HG03280 (cell line): Measurements from ENCODE around the gene TEN1.
"Not testable (repeated sequence)": the region's sequence is repeated elsewhere in the genome, so short reads cannot be mapped to it uniquely, and the experiment has no call there.

Experiments
- ATAC-seq: cut with Tn5 transposase; IDR thresholded peaks from one replicate; pipeline ENCODE4 v1.9.1; 2021; ENCODE audit warnings: mild to moderate bottlenecking, moderate library complexity; ENCODE audit not compliant: unreplicated experiment

TEN1 gene, protein sequence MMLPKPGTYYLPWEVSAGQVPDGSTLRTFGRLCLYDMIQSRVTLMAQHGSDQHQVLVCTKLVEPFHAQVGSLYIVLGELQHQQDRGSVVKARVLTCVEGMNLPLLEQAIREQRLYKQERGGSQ

DNA sequence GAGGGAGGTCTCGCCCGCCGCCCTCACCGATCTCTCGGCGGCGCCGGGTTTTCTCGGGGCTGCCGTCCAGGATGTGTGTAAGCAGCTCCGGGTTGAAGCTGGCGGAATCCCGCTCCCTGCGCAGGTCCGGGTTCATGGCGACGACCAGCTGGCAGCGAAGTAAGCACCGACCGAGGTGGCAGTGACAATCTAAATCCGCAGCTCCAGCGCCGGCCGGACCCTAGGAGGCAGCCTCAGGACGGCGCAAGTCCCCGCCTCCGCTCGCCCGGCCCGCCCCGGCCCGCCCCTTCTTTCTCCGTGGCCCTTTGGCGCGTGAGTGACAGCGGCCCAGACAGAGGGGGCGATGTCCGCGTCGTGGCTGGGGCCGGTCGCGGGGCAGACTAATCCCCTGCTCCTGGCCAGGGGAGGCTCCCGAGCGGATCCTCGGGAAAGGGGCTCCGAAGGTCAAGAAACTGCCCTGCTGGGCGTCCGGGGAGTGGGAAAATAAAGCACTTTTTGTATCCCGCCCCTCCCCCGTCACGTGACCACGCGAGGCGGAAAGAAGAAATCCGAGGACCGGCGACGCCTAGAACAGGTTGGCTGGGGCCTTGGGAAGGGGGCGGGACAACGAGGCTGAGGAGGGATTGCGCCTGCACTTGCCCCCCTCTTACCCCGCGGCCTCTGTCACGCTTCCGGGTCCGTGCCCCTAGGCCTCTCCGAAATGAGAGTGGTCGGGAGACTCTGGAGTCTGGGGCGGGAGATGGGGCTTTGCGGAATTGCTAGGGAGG lies at the start of gene TEN1, which contains the start of gene ACOX1:
TSS of gene TEN1 (plus strand) at position 303 of the 767 bp plus-strand sequence. CDS start 6,953 bp downstream, outside the sequence.
TSS of gene ACOX1 (minus strand) at position 229 of the 767 bp plus-strand sequence. CDS start at position 136, 93 bp downstream.
- peak; percentile 93 for ATAC-seq

DNA sequence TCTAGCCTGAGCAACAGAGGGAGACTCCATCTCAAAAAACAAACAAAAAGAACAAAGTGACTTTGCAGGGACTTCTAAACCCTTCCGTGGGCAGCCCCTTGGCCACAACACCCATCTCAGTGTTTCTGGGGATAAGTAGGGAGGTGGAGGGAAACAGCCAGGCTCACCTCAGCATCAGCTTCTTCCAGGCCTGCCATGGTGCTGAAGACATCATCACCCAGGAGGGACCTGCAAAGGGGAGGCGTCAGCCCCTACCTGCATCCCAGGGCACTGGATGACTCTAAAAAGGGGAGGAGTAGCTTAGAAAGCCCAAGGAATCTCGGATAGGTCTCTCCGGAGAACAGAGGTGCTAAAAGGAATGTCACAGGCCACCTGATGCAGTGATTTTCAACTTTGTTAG lies 48.0 kb upstream of the TEN1 start:
- no peak for ATAC-seq

DNA sequence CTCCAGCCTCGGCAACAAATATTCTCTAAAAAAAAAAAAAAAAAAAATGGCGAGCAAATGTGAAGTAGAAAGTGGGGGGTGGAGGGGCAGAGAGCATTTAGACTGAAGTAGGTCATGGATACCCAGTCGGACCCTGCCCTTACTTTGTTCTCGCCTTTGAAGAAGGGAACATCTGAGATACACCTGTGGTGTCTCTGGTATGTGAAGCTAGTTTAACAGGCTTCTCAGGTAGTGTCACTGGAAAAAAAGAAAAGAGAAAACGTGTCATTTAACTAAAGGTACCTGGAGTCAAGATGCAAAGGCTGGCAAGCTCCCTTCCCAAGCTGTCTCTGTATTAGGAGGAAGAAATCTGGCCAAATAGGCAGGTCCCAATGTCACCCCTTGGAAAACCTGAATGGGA lies 46.2 kb upstream of the TEN1 start:
- ATAC-seq, result no peak

DNA sequence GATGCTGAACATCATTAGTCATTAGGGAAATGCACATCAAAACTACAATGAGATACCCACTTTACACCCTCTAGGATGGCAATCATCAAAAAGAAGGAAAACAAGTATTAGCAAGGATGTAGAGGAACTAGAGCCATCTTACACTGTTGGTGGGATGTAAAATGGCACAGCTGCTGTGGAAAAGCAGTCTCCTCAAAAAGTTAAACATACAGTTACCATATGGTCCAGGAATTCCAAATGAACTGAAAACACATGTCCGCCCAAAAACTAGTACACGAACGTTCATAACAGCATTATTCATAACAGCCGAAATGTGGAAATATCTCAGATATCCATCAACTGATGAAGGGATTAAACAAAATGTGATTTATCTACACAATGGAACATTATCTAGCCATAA lies 45.2 kb upstream of the TEN1 start:
- no peak for ATAC-seq

- no peak for ATAC-seq
These were observed 41.4 kb upstream of the TEN1 start for GRCh38 chr17:75937652-75938051.

GRCh38 chr17:75940727-75941441 lies 38.2 kb upstream of the TEN1 start, which contains the start of gene FBF1:
Gene FBF1 (minus strand): TSS chr17:75941042. CDS start chr17:75938149, 2,893 bp downstream.
- ATAC-seq, result peak; percentile 96

DNA sequence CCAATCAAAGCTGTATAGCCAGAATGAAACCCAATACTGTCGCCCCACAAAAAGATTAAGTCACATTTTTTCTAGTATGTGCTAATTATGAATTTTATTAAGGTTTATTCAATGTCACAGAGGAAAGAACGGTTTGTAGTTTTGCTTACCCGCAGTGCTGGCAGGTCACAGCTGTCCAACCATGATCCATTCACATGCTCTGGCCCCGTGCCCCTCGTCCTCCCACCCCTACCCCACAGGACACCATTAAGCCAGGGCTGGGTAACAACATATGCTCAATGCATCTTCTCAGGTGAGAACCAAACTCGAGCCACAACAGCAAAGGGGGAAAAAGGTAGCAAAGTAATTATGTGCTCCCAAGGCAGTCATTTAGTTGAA lies 37.6 kb upstream of the TEN1 start:
- ATAC-seq, result no peak

- ATAC-seq, result no peak
These were observed 36.6 kb upstream of the TEN1 start for GRCh38 chr17:75942473-75942872.

DNA sequence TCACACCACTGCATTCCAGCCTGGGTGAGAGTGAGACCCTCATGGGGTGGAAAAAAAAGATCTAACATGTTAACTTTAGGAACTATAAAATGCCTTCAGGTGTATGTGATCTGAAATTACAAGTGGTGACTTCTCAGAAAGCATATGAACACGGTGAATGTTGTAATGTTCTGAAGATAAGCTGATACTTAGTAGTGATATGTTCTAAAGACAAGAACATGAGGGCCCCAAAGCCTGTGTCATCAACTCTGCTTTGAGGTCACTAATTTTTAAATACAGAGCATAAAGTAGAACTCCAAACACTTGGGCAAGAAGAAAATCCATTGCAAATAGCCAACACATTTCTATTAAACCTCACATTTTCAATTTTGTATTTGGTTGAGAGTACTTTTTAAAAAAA lies 35.5 kb upstream of the TEN1 start:
- ATAC-seq, result no peak

GRCh38 chr17:75945211-75945610 lies 33.8 kb upstream of the TEN1 start:
- no peak for ATAC-seq

- ATAC-seq, result no peak
These were observed 28.6 kb upstream of the TEN1 start for GRCh38 chr17:75950421-75950820.

DNA sequence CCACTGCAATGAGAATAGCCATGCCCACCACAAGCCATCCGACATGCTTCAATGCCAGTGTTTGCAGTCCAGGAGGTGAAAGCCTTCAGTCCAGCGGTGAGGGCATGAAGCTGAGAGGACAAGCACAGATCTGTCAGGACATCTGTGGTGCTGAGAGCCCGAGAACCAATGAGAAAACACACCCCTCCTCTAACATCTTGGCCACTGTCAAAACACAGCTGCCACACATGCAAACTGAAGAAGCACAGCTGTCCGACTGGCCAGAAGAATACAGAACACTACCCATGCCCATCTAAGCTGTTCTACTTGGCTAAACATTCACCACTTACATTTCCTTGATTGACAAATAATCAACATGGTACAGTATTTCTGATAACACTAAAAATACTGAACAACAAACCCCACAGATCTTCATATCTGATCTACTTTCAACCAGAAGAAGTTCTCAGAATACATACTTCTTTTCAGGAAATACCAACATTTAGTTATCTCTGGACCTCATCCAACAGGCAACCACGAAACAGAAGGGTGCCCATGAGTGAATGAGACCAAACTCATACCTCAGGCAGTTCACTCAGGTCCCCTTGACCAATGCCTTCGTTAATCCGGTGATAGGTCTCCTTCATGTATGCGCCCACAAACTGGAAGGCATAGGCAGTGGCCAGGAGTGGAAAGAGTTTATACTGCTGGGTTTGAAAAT lies 28.0 kb upstream of the TEN1 start:
- ATAC-seq, result no peak

- no peak for ATAC-seq
These were observed 19.8 kb upstream of the TEN1 start for GRCh38 chr17:75959051-75959838.

GRCh38 chr17:75959839-75960511 lies 19.1 kb upstream of the TEN1 start:
- no peak for ATAC-seq

GRCh38 chr17:75965468-75965867 lies 13.6 kb upstream of the TEN1 start:
- no peak for ATAC-seq

DNA sequence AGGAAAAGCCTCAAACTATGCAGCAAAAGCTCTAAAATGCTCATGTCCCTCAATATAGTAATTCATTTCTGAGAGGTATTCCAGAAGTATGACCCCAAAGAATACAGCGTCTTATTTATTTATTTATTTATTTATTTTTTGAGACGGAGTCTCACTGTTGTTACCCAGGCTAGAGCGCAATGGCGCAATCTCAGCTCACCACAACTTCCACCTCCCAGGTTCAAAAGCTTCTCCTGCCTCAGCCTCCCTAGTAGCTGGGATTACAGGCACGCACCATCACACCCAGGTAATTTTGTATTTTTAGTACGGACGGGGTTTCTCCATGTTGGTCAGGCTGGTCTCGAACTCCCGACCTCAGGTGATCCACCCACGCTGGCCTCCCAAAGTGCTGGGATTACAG lies 10.0 kb upstream of the TEN1 start:
- not testable (repeated sequence) for ATAC-seq

- ATAC-seq, result no peak
These were observed 9.0 kb upstream of the TEN1 start for GRCh38 chr17:75970011-75970523.

DNA sequence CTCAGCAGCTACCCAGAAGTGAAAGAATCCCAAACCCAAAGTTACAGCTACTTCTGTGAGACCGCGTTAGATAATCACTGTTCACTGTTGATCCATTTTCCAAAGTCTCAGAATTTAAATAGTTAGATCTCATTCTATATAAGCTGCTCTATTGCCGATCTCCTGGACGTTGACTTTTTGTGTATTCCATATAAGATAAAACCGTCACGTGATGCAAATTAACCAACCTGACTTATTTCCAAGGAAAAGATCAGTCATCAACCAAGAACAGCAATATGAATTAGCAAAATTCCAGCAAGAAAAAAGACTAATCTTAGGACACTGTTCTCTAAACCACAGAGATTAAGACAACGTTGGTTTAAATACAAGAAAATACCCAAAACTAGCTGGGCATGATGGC lies 8.4 kb upstream of the TEN1 start:
- no peak for ATAC-seq

GRCh38 chr17:75975187-75975586 lies 3.9 kb upstream of the TEN1 start:
- not testable (repeated sequence) for ATAC-seq

DNA sequence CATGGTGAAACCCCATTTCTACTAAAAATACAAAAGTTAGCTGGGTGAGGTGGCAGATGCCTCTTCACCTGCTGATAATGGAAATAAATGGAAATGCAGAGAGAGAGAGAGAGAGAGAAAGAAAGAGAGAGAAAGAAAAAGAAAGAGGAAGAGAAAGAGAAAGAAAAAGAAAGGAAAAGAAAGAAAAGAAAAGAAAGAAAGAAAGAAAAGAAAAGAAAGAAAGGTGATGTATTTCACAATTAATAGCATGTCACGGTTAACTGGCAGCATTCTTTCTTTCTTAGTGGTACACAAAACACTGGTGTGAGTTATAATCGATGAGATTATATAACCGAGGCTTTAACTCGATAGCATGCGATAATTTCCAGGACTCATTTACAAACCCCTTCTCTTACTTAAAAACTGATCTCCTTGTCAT lies 3.3 kb upstream of the TEN1 start:
- no peak for ATAC-seq
